ENCODE data around the gene SELENOK. TPM values are rescaled to one million over a fixed set of nuclear protein-coding genes. Genes with fewer than 3 reads are reported as not detected.
A peak's percentile ranks its signal among the peaks of the same experiment; 100 is the strongest.

Gene SELENOK
- polyA plus RNA-seq, 2 donors, result 50.3 to 81.1 TPM

DNA sequence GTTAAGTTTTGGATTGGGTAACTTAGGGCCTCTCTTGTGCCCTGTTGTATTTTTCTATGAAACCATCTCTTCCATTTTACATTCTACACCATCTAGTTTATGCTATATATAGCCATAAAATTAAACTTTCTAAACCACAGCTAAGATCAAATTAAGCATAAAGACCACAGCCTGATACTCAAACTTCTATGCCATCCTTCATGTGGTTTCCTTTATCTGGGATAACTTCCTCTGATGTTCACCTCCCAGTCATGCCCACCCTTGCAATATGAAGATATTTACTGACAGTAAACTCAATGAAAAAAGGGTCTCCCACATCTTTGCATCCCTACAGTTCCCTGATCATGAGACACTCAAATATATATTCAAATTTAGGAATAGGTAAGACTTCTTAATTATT lies 4.2 kb downstream of the SELENOK start:
- H3K27me3 ChIP-seq (ENCODE audit: control insufficient read depth in 1 of 2, insufficient read depth in 2 of 2, low read length in 2 of 2), result no peaks in the 10 kb centered on the region
- H3K27ac ChIP-seq (ENCODE audit: low read depth in 2 of 2, low read length in 1 of 2), result no peak overlapping the region
- H3K4me3 ChIP-seq (ENCODE audit: low read depth in 1 of 2, low read length in 2 of 2), result no peak overlapping the region

GRCh38 chr3:53885239-53885638 lies 6.4 kb downstream of the SELENOK start:
- H3K27ac ChIP-seq (ENCODE audit: low read depth in 2 of 2, low read length in 1 of 2), result no peak overlapping the region
- WGBS, 2 donors, result 84 to 87% methylated on average over 3 of the region's 3 CpGs
- no peaks in the 10 kb centered on the region for H3K9me3 ChIP-seq (ENCODE audit: control insufficient read depth in 2 of 2, insufficient read depth in 1 of 2, low read depth in 1 of 2, low read length in 1 of 2)
- peaks cover 3 to 8% of the 10 kb centered on the region in 2 donors for H3K4me1 ChIP-seq (ENCODE audit: control insufficient read depth in 2 of 2, insufficient read depth in 2 of 2, low read length in 1 of 2)
- H3K27me3 ChIP-seq (ENCODE audit: control insufficient read depth in 1 of 2, insufficient read depth in 2 of 2, low read length in 2 of 2), result no peaks in the 10 kb centered on the region
- H3K4me3 ChIP-seq (ENCODE audit: low read depth in 1 of 2, low read length in 2 of 2), result no peak overlapping the region
- H3K36me3 ChIP-seq (ENCODE audit: control insufficient read depth in 2 of 2, insufficient read depth in 2 of 2, low read length in 1 of 2), result peaks cover 2 to 4% of the 10 kb centered on the region in 2 donors

More for the DNA sequence above, 4.2 kb downstream of the SELENOK start:
- Histone ChIP-seq H3K9me3 (ENCODE audit: control insufficient read depth in 2 of 2, insufficient read depth in 1 of 2, low read depth in 1 of 2, low read length in 1 of 2) (no peaks in the 10 kb centered on the region), H3K36me3 (ENCODE audit: control insufficient read depth in 2 of 2, insufficient read depth in 2 of 2, low read length in 1 of 2) (peaks cover 2 to 4% of the 10 kb centered on the region in 2 donors), H3K4me1 (ENCODE audit: control insufficient read depth in 2 of 2, insufficient read depth in 2 of 2, low read length in 1 of 2) (no peaks in the 10 kb centered on the region)

GRCh38 chr3:53884623-53885022 lies 7.0 kb downstream of the SELENOK start:
- peaks cover 3 to 8% of the 10 kb centered on the region in 2 donors for H3K4me1 ChIP-seq (ENCODE audit: control insufficient read depth in 2 of 2, insufficient read depth in 2 of 2, low read length in 1 of 2)
- H3K4me3 ChIP-seq (ENCODE audit: low read depth in 1 of 2, low read length in 2 of 2), result no peak overlapping the region
- peaks cover 2 to 4% of the 10 kb centered on the region in 2 donors for H3K36me3 ChIP-seq (ENCODE audit: control insufficient read depth in 2 of 2, insufficient read depth in 2 of 2, low read length in 1 of 2)
- no peak overlapping the region for H3K27ac ChIP-seq (ENCODE audit: low read depth in 2 of 2, low read length in 1 of 2)
- no peaks in the 10 kb centered on the region for H3K27me3 ChIP-seq (ENCODE audit: control insufficient read depth in 1 of 2, insufficient read depth in 2 of 2, low read length in 2 of 2)
- 95 to 97% methylated on average over 11 of the region's 11 CpGs for WGBS, 2 donors
- H3K9me3 ChIP-seq (ENCODE audit: control insufficient read depth in 2 of 2, insufficient read depth in 1 of 2, low read depth in 1 of 2, low read length in 1 of 2), result no peaks in the 10 kb centered on the region

GRCh38 chr3:53883008-53883407 lies 8.7 kb downstream of the SELENOK start:
- Histone ChIP-seq H3K27ac (ENCODE audit: low read depth in 2 of 2, low read length in 1 of 2) (no peak overlapping the region), H3K9me3 (ENCODE audit: control insufficient read depth in 2 of 2, insufficient read depth in 1 of 2, low read depth in 1 of 2, low read length in 1 of 2) (no peaks in the 10 kb centered on the region), H3K4me3 (ENCODE audit: low read depth in 1 of 2, low read length in 2 of 2) (no peak overlapping the region), H3K4me1 (ENCODE audit: control insufficient read depth in 2 of 2, insufficient read depth in 2 of 2, low read length in 1 of 2) (peaks cover 3 to 8% of the 10 kb centered on the region in 2 donors), H3K36me3 (ENCODE audit: control insufficient read depth in 2 of 2, insufficient read depth in 2 of 2, low read length in 1 of 2) (peaks cover 2 to 4% of the 10 kb centered on the region in 2 donors), H3K27me3 (ENCODE audit: control insufficient read depth in 1 of 2, insufficient read depth in 2 of 2, low read length in 2 of 2) (no peaks in the 10 kb centered on the region)
- 89 to 91% methylated on average over 4 of the region's 4 CpGs for WGBS, 2 donors

DNA sequence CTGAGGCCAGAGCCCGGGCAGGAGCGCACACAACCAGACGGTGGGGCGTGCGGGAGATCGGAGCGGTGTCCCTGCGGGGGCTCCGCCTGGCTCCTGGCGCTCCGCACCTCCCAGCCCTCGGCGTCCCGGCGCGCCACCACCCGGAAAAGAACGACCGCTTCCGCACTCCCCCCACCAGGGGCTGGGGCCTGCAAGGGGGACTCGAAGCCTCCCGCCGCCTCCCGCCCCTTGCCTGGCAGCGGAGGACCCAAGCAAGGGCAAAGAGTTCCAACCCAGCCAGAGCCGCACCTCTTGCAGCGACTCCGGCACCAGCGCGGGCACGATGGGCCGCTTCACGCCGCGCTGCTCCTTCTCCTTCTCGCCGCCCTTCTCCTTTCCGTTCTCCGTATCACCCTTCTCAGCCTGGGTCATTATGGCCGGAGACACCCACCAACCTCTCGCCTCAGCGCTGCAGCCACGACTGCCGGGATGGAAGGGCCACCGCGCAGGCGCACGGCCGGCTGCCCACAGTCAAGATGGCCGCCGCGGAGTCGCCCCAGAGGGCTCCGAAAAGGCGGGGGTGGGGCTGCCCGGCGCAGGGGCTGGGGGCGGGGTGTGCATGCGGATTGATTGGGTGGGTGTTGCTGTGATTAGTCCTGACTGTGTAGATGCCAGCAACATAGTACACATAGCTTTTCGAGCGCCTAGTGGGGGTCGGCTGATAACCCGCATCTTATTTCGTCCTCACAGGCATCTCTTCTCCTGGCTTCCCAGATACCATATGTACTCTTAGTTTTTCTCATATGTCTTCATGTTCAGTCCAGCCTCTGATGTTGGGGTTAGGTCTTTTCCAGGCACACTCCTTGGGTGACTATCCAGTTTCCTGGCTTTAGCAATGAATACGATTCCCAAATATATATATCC lies 9.7 kb downstream of the SELENOK start, which contains the start of gene ACTR8:
Gene ACTR8 (minus strand): TSS at position 462 of the 903 bp plus-strand sequence. CDS start 51 bp downstream, at position 411.
- peak within 1 kb of the TSS; percentile 92 to 95 for H3K4me3 ChIP-seq (ENCODE audit: low read depth in 1 of 2, low read length in 2 of 2)
- 1 to 2% methylated on average over 58 to 65 of the region's 65 CpGs for WGBS, 2 donors
- peaks cover 2 to 10% of the 10 kb centered on the region in 2 donors for H3K36me3 ChIP-seq (ENCODE audit: control insufficient read depth in 2 of 2, insufficient read depth in 2 of 2, low read length in 1 of 2)
- H3K9me3 ChIP-seq (ENCODE audit: control insufficient read depth in 2 of 2, insufficient read depth in 1 of 2, low read depth in 1 of 2, low read length in 1 of 2), result no peaks in the 10 kb centered on the region
- H3K27ac ChIP-seq (ENCODE audit: low read depth in 2 of 2, low read length in 1 of 2), result peak within 1 kb of the TSS; percentile 68 to 79
- peaks cover 3 to 8% of the 10 kb centered on the region in 2 donors for H3K4me1 ChIP-seq (ENCODE audit: control insufficient read depth in 2 of 2, insufficient read depth in 2 of 2, low read length in 1 of 2)
- H3K27me3 ChIP-seq (ENCODE audit: control insufficient read depth in 1 of 2, insufficient read depth in 2 of 2, low read length in 2 of 2), result no peaks in the 10 kb centered on the region

DNA sequence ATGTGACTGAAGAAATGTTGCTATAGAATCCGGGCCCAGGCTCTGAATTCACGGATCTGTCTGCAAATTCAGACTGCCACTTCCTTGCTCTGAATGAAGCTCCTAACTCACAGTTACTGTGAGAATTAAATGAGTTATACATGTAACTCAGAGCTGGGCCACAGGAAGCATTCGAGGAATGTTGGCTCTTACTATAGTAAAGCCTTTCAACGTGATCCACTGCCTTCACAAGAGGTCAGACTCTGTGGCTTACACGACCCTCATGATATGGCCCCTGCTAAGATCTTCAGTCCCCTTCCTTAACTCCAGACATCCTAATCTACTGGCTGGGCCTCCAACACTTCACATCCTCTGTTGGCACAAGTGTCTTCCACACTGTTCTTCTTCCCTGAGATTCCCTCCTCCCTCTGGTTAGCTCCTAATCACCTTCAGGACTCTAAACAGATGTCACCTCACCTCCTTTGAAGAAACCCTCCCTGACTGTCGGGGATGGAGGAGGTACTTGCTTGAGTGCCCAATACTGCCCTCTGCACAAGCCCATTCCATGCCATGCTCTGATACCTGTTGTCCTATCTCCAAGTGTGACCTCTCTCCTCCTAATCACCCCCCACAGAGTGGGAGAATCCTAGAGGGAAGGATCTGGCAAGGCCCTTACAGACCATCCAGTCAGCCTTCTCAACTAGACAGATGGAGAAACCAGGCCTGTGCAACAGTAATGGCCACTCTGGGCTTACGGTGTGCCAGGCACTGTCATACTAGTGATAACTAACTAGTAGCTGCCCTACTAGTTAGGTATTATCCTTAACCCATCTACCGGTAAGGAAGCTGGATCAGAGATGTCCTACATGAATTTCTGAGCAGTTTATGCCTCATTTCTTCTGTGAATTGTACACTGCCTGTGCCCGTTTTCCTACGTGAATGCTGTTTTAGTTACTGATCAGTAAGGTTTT lies 11.0 kb downstream of the SELENOK start:
- 61 to 62% methylated on average over 10 of the region's 10 CpGs for WGBS, 2 donors
- Histone ChIP-seq H3K27me3 (ENCODE audit: control insufficient read depth in 1 of 2, insufficient read depth in 2 of 2, low read length in 2 of 2) (no peaks in the 10 kb centered on the region), H3K27ac (ENCODE audit: low read depth in 2 of 2, low read length in 1 of 2) (no peak overlapping the region), H3K4me1 (ENCODE audit: control insufficient read depth in 2 of 2, insufficient read depth in 2 of 2, low read length in 1 of 2) (peaks cover 3 to 8% of the 10 kb centered on the region in 2 donors), H3K4me3 (ENCODE audit: low read depth in 1 of 2, low read length in 2 of 2) (peak overlapping the region; percentile 3 to 92), H3K9me3 (ENCODE audit: control insufficient read depth in 2 of 2, insufficient read depth in 1 of 2, low read depth in 1 of 2, low read length in 1 of 2) (no peaks in the 10 kb centered on the region), H3K36me3 (ENCODE audit: control insufficient read depth in 2 of 2, insufficient read depth in 2 of 2, low read length in 1 of 2) (peaks cover 6% of the 10 kb centered on the region in 2 donors)

- H3K27me3 ChIP-seq (ENCODE audit: control insufficient read depth in 1 of 2, insufficient read depth in 2 of 2, low read length in 2 of 2), result no peaks in the 10 kb centered on the region
- peaks cover 14 to 27% of the 10 kb centered on the region in 2 donors for H3K36me3 ChIP-seq (ENCODE audit: control insufficient read depth in 2 of 2, insufficient read depth in 2 of 2, low read length in 1 of 2)
- no peaks in the 10 kb centered on the region for H3K9me3 ChIP-seq (ENCODE audit: control insufficient read depth in 2 of 2, insufficient read depth in 1 of 2, low read depth in 1 of 2, low read length in 1 of 2)
- no peak overlapping the region for H3K4me3 ChIP-seq (ENCODE audit: low read depth in 1 of 2, low read length in 2 of 2)
- WGBS, 2 donors, result 93 to 94% methylated on average over 5 of the region's 5 CpGs
- no peak overlapping the region for H3K27ac ChIP-seq (ENCODE audit: low read depth in 2 of 2, low read length in 1 of 2)
- H3K4me1 ChIP-seq (ENCODE audit: control insufficient read depth in 2 of 2, insufficient read depth in 2 of 2, low read length in 1 of 2), result no peaks in the 10 kb centered on the region
Observed at GRCh38 chr3:53865732-53866499, 25.7 kb downstream of the SELENOK start.

- Histone ChIP-seq H3K27me3 (ENCODE audit: control insufficient read depth in 1 of 2, insufficient read depth in 2 of 2, low read length in 2 of 2) (no peaks in the 10 kb centered on the region), H3K4me3 (ENCODE audit: low read depth in 1 of 2, low read length in 2 of 2) (no peak overlapping the region), H3K9me3 (ENCODE audit: control insufficient read depth in 2 of 2, insufficient read depth in 1 of 2, low read depth in 1 of 2, low read length in 1 of 2) (no peaks in the 10 kb centered on the region), H3K27ac (ENCODE audit: low read depth in 2 of 2, low read length in 1 of 2) (no peak overlapping the region), H3K4me1 (ENCODE audit: control insufficient read depth in 2 of 2, insufficient read depth in 2 of 2, low read length in 1 of 2) (no peaks in the 10 kb centered on the region), H3K36me3 (ENCODE audit: control insufficient read depth in 2 of 2, insufficient read depth in 2 of 2, low read length in 1 of 2) (peaks cover 7 to 13% of the 10 kb centered on the region in 2 donors)
- 71 to 92% methylated on average over 1 of the region's 1 CpG for WGBS, 2 donors
Observed at GRCh38 chr3:53863145-53863544, 28.5 kb downstream of the SELENOK start.

GRCh38 chr3:53862241-53862640 lies 29.4 kb downstream of the SELENOK start:
- no peaks in the 10 kb centered on the region for H3K9me3 ChIP-seq (ENCODE audit: control insufficient read depth in 2 of 2, insufficient read depth in 1 of 2, low read depth in 1 of 2, low read length in 1 of 2)
- WGBS, 2 donors, result 91 to 94% methylated on average over 3 of the region's 3 CpGs
- no peaks in the 10 kb centered on the region for H3K27me3 ChIP-seq (ENCODE audit: control insufficient read depth in 1 of 2, insufficient read depth in 2 of 2, low read length in 2 of 2)
- peaks cover 4 to 9% of the 10 kb centered on the region in 2 donors for H3K36me3 ChIP-seq (ENCODE audit: control insufficient read depth in 2 of 2, insufficient read depth in 2 of 2, low read length in 1 of 2)
- H3K4me1 ChIP-seq (ENCODE audit: control insufficient read depth in 2 of 2, insufficient read depth in 2 of 2, low read length in 1 of 2), result no peaks in the 10 kb centered on the region
- H3K4me3 ChIP-seq (ENCODE audit: low read depth in 1 of 2, low read length in 2 of 2), result no peak overlapping the region
- H3K27ac ChIP-seq (ENCODE audit: low read depth in 2 of 2, low read length in 1 of 2), result no peak overlapping the region

Data from esophagus (tissue), 2 donors.